IMR-90 (cell line): Measurements from ENCODE around the gene OPTC. TPM values are rescaled to one million over a fixed set of nuclear protein-coding genes. Genes with fewer than 3 reads are reported as not detected.

ENCODE experiments used
- ATAC-seq: fragments of 200-7000 bp; cut with Tn5 transposase; 2 replicates; pipeline ENCODE4 v1.9.1; 2020; ENCODE audit warnings: low read depth, mild to moderate bottlenecking, moderate library complexity
- BruUV-seq: library from RNA; stranded (reverse); fragments of 400-500 nt; replicated peaks from 2 replicates; lab custom pipeline; 2021; lab: Mats Ljungman, UMichigan
- CTCF ChIA-PET: fragments of 300-600 bp; formaldehyde crosslinking; extraction: SDS; loops from one replicate; lab custom pipeline; 2021; ENCODE audit warnings: antibody characterized with exemption; lab: Yijun Ruan, JAX
- POLR2A ChIA-PET: fragments of 300-600 bp; sonication (Branson Sonifier 250); formaldehyde crosslinking; loops from one replicate; lab custom pipeline; 2022; ENCODE audit warnings: antibody characterized with exemption; ENCODE audit not compliant: unreplicated experiment; lab: Charles Lee
- DNase-seq: peaks from one replicate; pipeline ENCODE4 v3.0.0; 2013
- H2AFZ ChIP-seq: replicated peaks from 2 replicates; pipeline ENCODE3; 2013; ENCODE audit warnings: low read length, mild to moderate bottlenecking; ENCODE audit not compliant: poor library complexity
- H2AK5ac ChIP-seq: 2 replicates; pipeline ENCODE4 v1.6.1; 2013; ENCODE audit warnings: low read depth, low read length, inconsistent platforms
- H2AK9ac ChIP-seq: replicated peaks from 2 replicates; pipeline ENCODE3; 2013; ENCODE audit warnings: mild to moderate bottlenecking, low read depth, low read length, moderate library complexity; ENCODE audit not compliant: poor library complexity
- H2BK120ac ChIP-seq: 2 replicates; pipeline ENCODE4 v1.6.1; 2013; ENCODE audit warnings: low read depth, low read length, inconsistent platforms
- H2BK15ac ChIP-seq: 3 replicates; pipeline ENCODE4 v1.6.1; 2013; ENCODE audit warnings: low read depth, low read length, inconsistent platforms
- H2BK20ac ChIP-seq: 2 replicates; pipeline ENCODE4 v1.6.1; 2013; ENCODE audit warnings: low read depth, mild to moderate bottlenecking, inconsistent platforms, low read length, moderate library complexity
- H2BK5ac ChIP-seq: 2 replicates; pipeline ENCODE4 v1.6.1; 2013; ENCODE audit warnings: mild to moderate bottlenecking, low read depth, low read length, inconsistent platforms; ENCODE audit not compliant: poor library complexity, severe bottlenecking
- H3K14ac ChIP-seq: replicated peaks from 2 replicates; pipeline ENCODE4 v1.6.1; 2013; ENCODE audit warnings: low read depth, low read length, inconsistent platforms
- H3K18ac ChIP-seq: 2 replicates; pipeline ENCODE4 v1.6.1; 2013; ENCODE audit warnings: low read depth, low read length, control low read depth
- H3K23ac ChIP-seq: 2 replicates; pipeline ENCODE4 v1.6.1; 2013; ENCODE audit warnings: low read depth, low read length, inconsistent platforms
- H3K27ac ChIP-seq: 2 replicates; pipeline ENCODE4 v1.5.1; 2013; ENCODE audit warnings: mild to moderate bottlenecking, control low read depth, low read length; ENCODE audit not compliant: insufficient read depth
- H3K27me3 ChIP-seq: 2 replicates; pipeline ENCODE4 v1.6.1; 2013; ENCODE audit warnings: low read length; ENCODE audit not compliant: control insufficient read depth, insufficient read depth
- H3K36me3 ChIP-seq: 2 replicates; pipeline ENCODE4 v1.6.1; 2013; ENCODE audit warnings: low read length, mixed read lengths; ENCODE audit not compliant: control insufficient read depth, insufficient read depth
- H3K4ac ChIP-seq: 2 replicates; pipeline ENCODE4 v1.6.1; 2013; ENCODE audit warnings: low read depth, low read length, inconsistent platforms
- H3K4me1 ChIP-seq: 2 replicates; pipeline ENCODE4 v1.6.1; 2013; ENCODE audit warnings: low read length, mixed read lengths; ENCODE audit not compliant: control insufficient read depth, insufficient read depth
- H3K4me2 ChIP-seq: 2 replicates; pipeline ENCODE4 v1.6.1; 2013; ENCODE audit warnings: low read depth, mild to moderate bottlenecking, control low read depth, low read length, moderate library complexity
- H3K4me3 ChIP-seq: 2 replicates; pipeline ENCODE4 v1.5.1; 2013; ENCODE audit warnings: low read depth, mild to moderate bottlenecking, control low read depth, low read length, moderate library complexity; ENCODE audit not compliant: insufficient read depth
- H3K56ac ChIP-seq: 2 replicates; pipeline ENCODE4 v1.6.1; 2013; ENCODE audit warnings: low read length, inconsistent platforms; ENCODE audit not compliant: insufficient read depth; ENCODE audit errors: extremely low read depth
- H3K79me1 ChIP-seq, 2 experiments: 2 replicates each; pipeline ENCODE4 v1.6.1; 2013; ENCODE audit warnings: low read length in 2 of 2, inconsistent platforms in 1 of 2, low read depth in 1 of 2
- H3K9ac ChIP-seq: 2 replicates; pipeline ENCODE4 v1.6.1; 2013; ENCODE audit warnings: low read depth, low read length, control low read depth
- H3K9me1 ChIP-seq: 2 replicates; pipeline ENCODE4 v1.6.1; 2013; ENCODE audit warnings: low read length, inconsistent platforms; ENCODE audit not compliant: insufficient read depth
- H3K9me3 ChIP-seq: 2 replicates; pipeline ENCODE4 v1.6.1; 2013; ENCODE audit warnings: low read length; ENCODE audit not compliant: control insufficient read depth, insufficient read depth
- H4K20me1 ChIP-seq: 2 replicates; pipeline ENCODE4 v1.6.1; 2013; ENCODE audit warnings: low read length, inconsistent platforms; ENCODE audit not compliant: insufficient read depth
- H4K5ac ChIP-seq: 2 replicates; pipeline ENCODE4 v1.6.1; 2013; ENCODE audit warnings: mild to moderate bottlenecking, low read depth, low read length, control low read depth
- H4K8ac ChIP-seq, 2 experiments: 2 replicates each; pipeline ENCODE4 v1.6.1; 2013; ENCODE audit warnings: low read depth in 2 of 2, low read length in 2 of 2, control low read depth in 1 of 2, inconsistent platforms in 1 of 2
- H4K91ac ChIP-seq: 2 replicates; pipeline ENCODE4 v1.6.1; 2013; ENCODE audit warnings: low read depth, low read length, inconsistent platforms; ENCODE audit not compliant: insufficient read depth
- SMC3 ChIP-seq: fragments of 150-350 bp; IDR thresholded peaks from 2 replicates; pipeline ENCODE4 v1.6.1; 2016; ENCODE audit warnings: low read depth, mild to moderate bottlenecking, antibody characterized with exemption, low read length, moderate library complexity
- WGBS, 2 experiments: methylation state at CpG; one replicate each; pipeline versions ENCODE4 v1.1.5 to v1.1.7; 2013; ENCODE audit warnings: missing lambda C conversion rate in 2 of 2; ENCODE audit not compliant: insufficient read length in 1 of 2; ENCODE audit errors: extremely low coverage in 2 of 2; 5-methylcytosine and 5-hydroxymethylcytosine counted together
- dilution Hi-C: fragments of 300-500 bp; cut with HindIII; formaldehyde crosslinking; loops from one replicate; pipeline ENCODE4 v1.14.3; 2018; ENCODE audit warnings: low sequenced_read_pairs; ENCODE audit not compliant: unreplicated experiment
- in situ Hi-C: fragments of 300-500 bp; cut with MboI; formaldehyde crosslinking; loops from 3 replicates; pipeline ENCODE4 v1.14.3; 2019; ENCODE audit warnings: low sequenced_read_pairs, inconsistent platforms, mixed read lengths
- intact Hi-C: fragments of 100-400 bp; cut with micrococcal nuclease; formaldehyde crosslinking; loops from 2 replicates; pipeline ENCODE4 v1.10.0; 2022
- polyA plus RNA-seq, 3 experiments: library from polyadenylated mRNA; depleted of rRNA; stranded (reverse); fragments of >200 nt; gene quantifications; 2 replicates each; pipeline ENCODE4 v1.2.3, GENCODE V29; 2012; ENCODE audit warnings: low replicate concordance in 1 of 3
- total RNA-seq: library from RNA; depleted of rRNA; stranded (reverse); fragments of >200 nt; gene quantifications from 2 replicates; pipeline ENCODE4 v1.2.3, GENCODE V29; 2012

OPTC gene
- total and polyA plus RNA-seq, 2 of the 4 experiments (the other 2 are of a cell fraction), result not detected

DNA sequence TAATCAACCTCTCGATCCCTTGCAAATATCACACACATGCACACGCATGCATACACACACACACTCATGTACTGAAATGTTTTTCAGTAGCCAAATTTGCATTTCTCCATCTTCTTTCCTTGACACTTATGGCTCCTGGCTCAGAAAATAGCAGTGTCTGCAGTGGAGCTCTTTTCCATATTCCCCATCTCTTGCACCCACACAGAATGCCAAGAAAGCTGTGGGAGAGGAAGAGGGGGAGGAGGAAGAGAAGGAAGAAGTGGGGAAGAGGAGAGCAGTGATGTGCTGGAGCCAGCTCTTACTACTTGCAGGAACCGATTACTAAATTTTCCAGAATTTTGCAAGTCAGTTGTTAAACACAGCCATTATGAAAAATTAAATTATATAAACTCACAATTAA is 9.9 kb downstream of the OPTC start:
- dilution Hi-C loops, result no loop called here
- Histone ChIP-seq H3K14ac (no peak overlapping the region), H3K4ac (no peak overlapping the region), H4K5ac (no peak overlapping the region), H3K4me3 (no peak overlapping the region), H2AK5ac (peak overlapping the region; percentile 31; the same call in 1 of the 2 replicates), H3K4me1 (peaks cover 26% of the 10 kb centered on the region), H3K9me1 (peaks cover 27% of the 10 kb centered on the region), H3K36me3 (no peaks in the 10 kb centered on the region), H3K56ac (no peak overlapping the region), H3K9me3 (no peaks in the 10 kb centered on the region), H3K79me1 (peaks cover 0 to 39% of the 10 kb centered on the region in 2 experiments; a peak in 3 of 4 replicates), H3K4me2 (no peak overlapping the region), H3K23ac (no peak overlapping the region), H2BK5ac (no peak overlapping the region), H2AK9ac (no peak overlapping the region), H3K27me3 (no peaks in the 10 kb centered on the region), H4K20me1 (no peaks in the 10 kb centered on the region), H4K91ac (no peak overlapping the region), H2BK120ac (no peak overlapping the region), H2BK20ac (no peak overlapping the region), H2BK15ac (no peak overlapping the region), H3K9ac (no peak overlapping the region), H4K8ac (no peak overlapping the region), H3K18ac (no peak overlapping the region), H2AFZ (no peak overlapping the region), H3K27ac (no peak overlapping the region)
- ChIA-PET CTCF (interaction anchor here (0.7 to 2.1 kb wide), 4 partner anchors 101 to 199 kb away, joined by 3 to 12 read pairs (median 3); partner anchors contain the start of gene ATP2B4), POLR2A (no interaction called here)
- intact Hi-C loops, result loop anchor here (1.0 to 2.0 kb wide), 4 partner anchors 55 to 198 kb away; no protein-coding TSS in a partner anchor
- no peak for ATAC-seq
- DNase-seq, result no peak
- BruUV-seq, result no TSS peak
- in situ Hi-C loops, result no loop called here
- 100% methylated on average over 1 of the region's 3 CpGs; no CpG with 5 or more reads in 1 of the 2 experiments for WGBS, 2 experiments
- TF ChIP-seq SMC3, result no peak
